IPS-20b (cell line): ENCODE results near the gene CEP43.
A peak's percentile ranks its signal among the peaks of the same experiment; 100 is the strongest.

ENCODE experiments used
- H3K27ac ChIP-seq: one replicate; pipeline ENCODE4 v1.5.1; 2013; ENCODE audit warnings: low read length
- H3K27me3 ChIP-seq: 2 replicates; pipeline ENCODE4 v1.6.1; 2013; ENCODE audit warnings: mild to moderate bottlenecking, low read length, inconsistent platforms; ENCODE audit not compliant: insufficient read depth
- H3K36me3 ChIP-seq: 2 replicates; pipeline ENCODE4 v1.6.1; 2013; ENCODE audit warnings: low read depth, mild to moderate bottlenecking, inconsistent platforms, low read length, moderate library complexity; ENCODE audit not compliant: insufficient read depth
- H3K4me1 ChIP-seq: 2 replicates; pipeline ENCODE4 v1.6.1; 2013; ENCODE audit warnings: mild to moderate bottlenecking, control low read depth, inconsistent platforms, low read length, moderate library complexity; ENCODE audit not compliant: insufficient read depth
- H3K4me3 ChIP-seq: 2 replicates; pipeline ENCODE4 v1.5.1; 2013; ENCODE audit warnings: mild to moderate bottlenecking, low read length, inconsistent platforms
- H3K9ac ChIP-seq: 2 replicates; pipeline ENCODE4 v1.6.1; 2013; ENCODE audit warnings: low read depth, mild to moderate bottlenecking, inconsistent platforms, low read length, moderate library complexity
- H3K9me3 ChIP-seq: 2 replicates; pipeline ENCODE4 v1.6.1; 2013; ENCODE audit warnings: mild to moderate bottlenecking, low read depth, low read length, inconsistent platforms; ENCODE audit not compliant: insufficient read depth

Gene CEP43

DNA sequence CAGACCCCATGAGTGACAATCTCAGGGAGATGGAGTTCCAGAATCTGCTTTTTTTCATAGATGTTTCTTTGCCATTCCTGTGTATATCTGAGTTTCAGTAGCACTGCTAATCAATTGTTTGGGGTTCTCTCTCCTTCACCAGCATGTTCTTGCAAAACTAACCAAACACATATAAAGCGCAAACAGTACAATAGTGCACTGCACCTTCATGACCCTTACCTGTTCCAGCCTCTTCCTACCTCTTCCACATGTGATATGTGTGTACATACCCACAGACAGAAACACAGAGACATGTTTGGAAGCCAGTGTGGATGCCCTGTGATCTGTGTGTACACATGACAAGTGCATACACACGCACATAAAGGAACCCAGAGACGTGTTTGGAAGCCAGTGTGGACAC lies 1.8 kb upstream of the CEP43 start:
- Histone ChIP-seq H3K9ac (no peak overlapping the region), H3K9me3 (no peaks in the 10 kb centered on the region), H3K27ac (no peak overlapping the region), H3K4me3 (peak overlapping the region; percentile 84), H3K27me3 (no peaks in the 10 kb centered on the region), H3K4me1 (peaks cover 6% of the 10 kb centered on the region), H3K36me3 (peaks cover 27% of the 10 kb centered on the region)

DNA sequence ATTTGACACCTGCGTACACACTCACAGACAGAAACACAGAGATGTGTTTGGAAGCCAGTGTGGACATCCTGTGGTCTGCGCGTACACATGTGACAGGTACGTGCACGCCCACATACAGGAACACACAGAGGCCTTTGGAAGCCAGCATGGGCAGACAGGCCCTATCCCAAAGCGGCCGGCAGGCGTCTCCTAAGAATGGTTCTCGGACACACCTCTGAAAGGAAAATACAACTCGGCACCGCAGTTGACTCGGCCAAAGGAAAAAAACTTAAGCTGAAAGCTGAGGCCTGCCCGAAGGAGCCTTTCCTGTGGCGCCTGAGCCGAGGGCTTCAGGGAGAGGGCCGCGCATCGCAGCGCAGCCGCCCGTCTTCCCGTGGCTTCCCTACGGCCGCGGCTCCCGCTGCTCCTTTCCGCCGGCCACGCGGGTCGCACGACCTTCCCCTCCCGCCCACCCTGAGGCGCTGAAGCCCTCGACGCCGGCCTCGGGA lies 1.4 kb upstream of the CEP43 start:
- Histone ChIP-seq H3K27me3 (no peaks in the 10 kb centered on the region), H3K27ac (no peak overlapping the region), H3K4me3 (peak overlapping the region; percentile 84), H3K4me1 (peaks cover 6% of the 10 kb centered on the region), H3K9me3 (no peaks in the 10 kb centered on the region), H3K9ac (no peak overlapping the region), H3K36me3 (peaks cover 32% of the 10 kb centered on the region)

DNA sequence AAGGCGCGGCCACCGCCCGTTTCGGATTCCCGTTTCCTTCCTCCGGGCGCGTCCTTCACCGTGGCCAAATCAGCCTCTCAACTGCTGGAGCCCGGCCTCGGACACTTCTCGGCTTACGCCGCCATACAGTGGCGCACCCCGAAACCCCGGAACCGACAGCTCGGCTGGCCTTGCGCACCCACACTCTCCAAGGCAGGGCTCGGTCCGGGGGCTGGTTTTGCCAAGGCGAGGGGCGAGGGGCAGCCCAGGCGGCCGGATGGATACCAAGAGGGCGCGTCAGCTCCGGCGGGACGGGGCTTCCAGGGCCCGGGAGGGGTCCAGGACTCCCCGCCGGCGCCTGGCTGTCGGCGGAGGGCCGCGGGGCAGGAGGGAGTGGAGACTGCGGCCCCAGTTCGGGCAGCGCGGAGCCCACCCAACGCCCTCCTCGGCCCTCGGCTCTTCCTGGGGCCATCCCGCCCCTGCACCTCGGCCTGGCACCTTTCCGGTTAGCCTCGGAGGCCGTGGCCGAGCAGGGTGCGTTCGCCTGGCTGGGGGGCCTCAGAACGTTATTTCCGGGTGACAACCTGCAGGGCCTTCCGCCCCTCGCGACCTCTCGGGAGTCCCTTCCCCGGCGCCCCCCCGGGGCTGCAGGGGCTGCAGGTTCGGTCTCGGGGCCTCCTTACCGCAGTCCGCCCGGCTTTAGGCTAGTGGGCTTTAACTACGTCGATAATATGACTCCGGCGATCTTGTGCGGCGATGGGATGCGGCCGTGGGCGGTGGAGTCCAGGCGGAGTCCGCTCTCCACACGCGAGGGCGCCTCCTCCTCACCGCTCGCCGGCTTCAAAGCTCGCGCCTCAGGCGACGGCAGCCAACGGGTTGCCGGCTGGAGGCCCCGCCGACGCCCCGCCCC lies 697 bp upstream of the CEP43 start:
- Histone ChIP-seq H3K27me3 (no peaks in the 10 kb centered on the region), H3K9me3 (no peaks in the 10 kb centered on the region), H3K4me3 (peak overlapping the region; percentile 84), H3K27ac (no peak overlapping the region), H3K4me1 (peaks cover 6% of the 10 kb centered on the region), H3K9ac (peak overlapping the region; percentile 80; the same call in 1 of the 2 replicates), H3K36me3 (peaks cover 39% of the 10 kb centered on the region)

DNA sequence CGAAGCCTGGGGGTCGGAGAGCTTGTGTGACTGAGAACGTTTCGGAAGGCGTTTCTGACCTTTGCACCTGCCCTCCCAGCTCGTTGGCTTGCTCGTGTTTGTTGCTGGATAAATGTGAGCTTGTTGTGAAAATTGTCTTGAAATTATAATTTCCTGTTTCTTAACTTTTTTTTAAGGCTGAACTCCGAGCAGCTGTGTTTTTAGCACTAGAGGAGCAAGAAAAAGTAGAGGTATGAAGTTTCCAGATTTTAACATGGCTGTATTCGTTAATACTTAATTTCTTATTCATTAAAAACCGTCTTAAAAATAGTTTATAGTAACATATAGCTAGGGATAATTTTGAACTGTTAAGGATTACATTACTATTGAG lies 672 bp downstream of the CEP43 start:
- H3K4me1 ChIP-seq: peaks cover 6% of the 10 kb centered on the region
- no peaks in the 10 kb centered on the region for H3K27me3 ChIP-seq
- peak overlapping the region; percentile 94 for H3K9ac ChIP-seq
- H3K27ac ChIP-seq: no peak overlapping the region
- peaks cover 52% of the 10 kb centered on the region for H3K36me3 ChIP-seq
- peak overlapping the region; percentile 97 for H3K4me3 ChIP-seq
- H3K9me3 ChIP-seq: no peaks in the 10 kb centered on the region

DNA sequence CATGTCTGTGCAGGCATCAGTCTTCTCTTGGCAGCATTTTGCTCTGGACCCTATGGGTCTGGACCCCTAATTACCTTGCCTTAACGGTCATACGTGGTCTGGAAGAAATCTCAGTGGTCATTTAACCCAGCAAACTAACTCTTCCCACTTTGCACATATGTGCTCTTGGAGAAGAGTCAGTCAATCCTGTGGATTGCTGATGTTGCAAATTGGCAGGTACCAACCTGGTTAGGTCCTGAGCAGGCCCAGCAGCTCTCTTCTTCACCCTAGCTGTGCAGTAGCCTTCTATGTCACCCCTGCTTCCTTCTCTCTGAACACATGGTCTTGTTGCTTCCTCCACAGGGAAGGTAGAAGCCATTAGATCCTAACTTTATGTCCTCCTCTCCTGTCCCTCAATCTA lies 1.6 kb downstream of the CEP43 start:
- Histone ChIP-seq H3K9me3 (no peaks in the 10 kb centered on the region), H3K4me1 (peaks cover 6% of the 10 kb centered on the region), H3K27me3 (no peaks in the 10 kb centered on the region), H3K9ac (peak overlapping the region; percentile 94; the same call in 1 of the 2 replicates), H3K36me3 (peaks cover 56% of the 10 kb centered on the region), H3K27ac (no peak overlapping the region), H3K4me3 (peak overlapping the region; percentile 97)

DNA sequence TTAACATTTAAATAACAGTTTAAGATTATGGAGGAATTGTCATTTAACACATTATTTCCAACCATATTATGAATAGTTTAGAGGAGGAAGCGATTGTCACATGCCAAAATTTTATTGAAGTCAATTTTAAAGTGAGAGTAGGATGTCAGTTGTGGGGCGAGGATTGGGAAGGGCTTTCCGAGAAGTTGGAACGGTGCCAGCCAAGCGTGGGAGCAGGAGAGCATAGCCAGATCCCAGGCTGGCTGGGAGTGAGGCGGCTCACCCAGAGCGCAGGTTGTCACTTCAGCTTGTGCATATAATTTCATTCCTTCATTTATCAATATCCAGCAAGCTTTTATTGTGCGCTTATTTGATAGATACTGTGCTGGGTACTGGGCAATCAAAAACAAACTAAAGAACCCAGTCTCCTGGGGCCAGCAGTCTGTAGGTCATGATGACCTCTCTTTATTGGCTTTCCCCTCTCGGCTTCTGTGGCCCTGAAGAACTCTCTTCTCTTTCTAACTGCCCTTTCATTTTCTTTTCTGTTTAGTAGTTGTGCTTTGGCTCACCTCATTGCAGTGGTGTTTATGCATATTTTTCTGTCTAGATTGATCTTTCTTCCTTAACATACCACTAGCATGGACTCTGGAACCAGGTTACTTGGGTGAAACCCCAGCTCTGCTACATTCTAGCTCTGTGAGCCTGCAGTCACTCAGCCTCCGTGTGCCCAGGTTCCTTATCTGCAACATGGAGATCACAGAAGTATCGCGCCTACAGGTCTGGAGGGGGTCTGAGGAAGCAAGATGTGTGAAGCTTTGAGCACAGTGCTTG lies 6.4 kb downstream of the CEP43 start:
- Histone ChIP-seq H3K4me3 (no peak overlapping the region), H3K27me3 (no peaks in the 10 kb centered on the region), H3K36me3 (peaks cover 87% of the 10 kb centered on the region), H3K9me3 (no peaks in the 10 kb centered on the region), H3K4me1 (peaks cover 3% of the 10 kb centered on the region), H3K27ac (no peak overlapping the region), H3K9ac (no peak overlapping the region)

DNA sequence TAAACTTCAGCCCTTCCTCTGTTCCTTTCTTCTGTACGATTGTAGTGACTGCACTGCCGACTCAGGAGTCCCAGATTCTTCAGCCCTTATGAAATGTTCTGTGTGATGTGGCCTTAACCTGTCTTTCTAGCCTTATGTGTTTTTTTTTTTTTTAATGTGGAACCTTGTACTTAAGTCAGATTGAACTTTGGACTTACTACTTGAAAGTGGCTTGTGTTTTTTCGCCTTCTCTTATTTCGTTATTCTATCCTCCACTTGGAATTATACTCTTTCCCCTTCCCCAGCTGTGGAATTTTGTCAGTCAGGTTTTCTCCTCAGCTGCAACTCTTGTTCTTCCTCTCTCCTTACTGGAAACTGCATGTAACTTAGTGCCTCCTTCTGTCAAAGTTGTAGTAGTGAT lies 8.8 kb downstream of the CEP43 start:
- H3K4me3 ChIP-seq: no peak overlapping the region
- H3K27ac ChIP-seq: no peak overlapping the region
- H3K9me3 ChIP-seq: no peaks in the 10 kb centered on the region
- no peaks in the 10 kb centered on the region for H3K27me3 ChIP-seq
- peaks cover 88% of the 10 kb centered on the region for H3K36me3 ChIP-seq
- H3K4me1 ChIP-seq: no peaks in the 10 kb centered on the region
- H3K9ac ChIP-seq: no peak overlapping the region

DNA sequence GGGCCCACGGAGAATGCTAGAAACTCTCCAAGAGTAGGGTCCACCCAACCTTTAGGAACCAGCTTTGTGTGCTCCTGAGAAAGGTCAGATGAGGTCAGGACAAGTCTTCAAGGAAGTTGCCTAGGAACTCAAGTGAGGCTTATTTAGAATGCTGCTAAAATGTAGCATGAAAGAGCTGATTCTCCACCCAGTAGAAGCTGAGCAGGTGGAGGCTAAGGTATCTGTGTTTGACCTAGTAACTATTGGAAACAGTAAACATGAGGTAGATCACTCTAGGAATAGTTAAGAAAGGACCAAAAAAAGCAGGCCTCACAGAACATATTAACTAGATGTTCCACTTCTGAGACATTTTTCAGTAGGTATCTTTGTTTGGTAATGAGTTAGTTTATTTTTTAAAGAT lies 13.9 kb downstream of the CEP43 start:
- H3K36me3 ChIP-seq: peaks cover 80% of the 10 kb centered on the region
- H3K9me3 ChIP-seq: no peaks in the 10 kb centered on the region
- H3K9ac ChIP-seq: no peak overlapping the region
- H3K27ac ChIP-seq: no peak overlapping the region
- no peak overlapping the region for H3K4me3 ChIP-seq
- H3K4me1 ChIP-seq: no peaks in the 10 kb centered on the region
- no peaks in the 10 kb centered on the region for H3K27me3 ChIP-seq

DNA sequence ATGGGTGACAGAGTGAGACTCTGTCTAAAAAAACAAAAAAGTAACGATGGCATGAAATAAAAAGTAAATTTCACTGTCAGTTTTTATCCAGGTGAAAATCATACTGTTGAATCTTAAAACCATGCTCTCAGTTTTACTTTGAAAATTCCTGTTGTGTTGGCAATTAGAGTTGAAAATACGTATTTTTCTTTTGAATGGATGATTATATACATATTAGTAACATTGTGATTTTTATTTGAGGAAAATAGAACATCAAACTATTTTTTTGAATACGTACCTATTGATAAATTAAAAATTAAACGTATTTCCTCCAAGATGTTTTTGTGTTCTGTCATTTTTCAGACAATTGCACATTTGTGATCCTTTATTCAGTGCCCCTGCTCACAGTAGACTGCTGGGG lies 14.7 kb downstream of the CEP43 start:
- Histone ChIP-seq H3K36me3 (peaks cover 81% of the 10 kb centered on the region), H3K9me3 (no peaks in the 10 kb centered on the region), H3K4me1 (no peaks in the 10 kb centered on the region), H3K27me3 (no peaks in the 10 kb centered on the region), H3K4me3 (no peak overlapping the region), H3K27ac (no peak overlapping the region), H3K9ac (no peak overlapping the region)

DNA sequence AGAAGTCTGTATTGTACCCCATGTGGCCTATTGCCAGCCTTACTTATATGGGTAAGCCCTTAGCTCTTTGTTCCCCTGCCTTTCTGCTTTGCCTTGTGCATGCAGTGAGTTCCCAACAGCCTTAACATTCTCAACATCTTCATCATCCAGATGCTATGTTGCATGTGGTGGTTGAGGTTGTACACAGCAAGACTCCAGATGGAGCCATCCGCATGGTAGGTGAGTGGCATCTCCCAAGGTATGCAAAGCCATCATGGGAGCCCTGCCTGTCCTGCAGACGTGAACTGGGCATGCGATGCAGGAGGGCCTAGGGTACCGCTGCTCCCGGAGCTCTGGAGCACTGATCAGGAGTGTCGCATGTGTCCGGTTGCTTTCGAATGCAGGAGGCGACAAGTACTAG lies 16.1 kb downstream of the CEP43 start:
- no peak overlapping the region for H3K9ac ChIP-seq
- no peak overlapping the region for H3K27ac ChIP-seq
- H3K36me3 ChIP-seq: peaks cover 85% of the 10 kb centered on the region
- no peaks in the 10 kb centered on the region for H3K9me3 ChIP-seq
- H3K27me3 ChIP-seq: no peaks in the 10 kb centered on the region
- H3K4me3 ChIP-seq: no peak overlapping the region
- H3K4me1 ChIP-seq: no peaks in the 10 kb centered on the region

DNA sequence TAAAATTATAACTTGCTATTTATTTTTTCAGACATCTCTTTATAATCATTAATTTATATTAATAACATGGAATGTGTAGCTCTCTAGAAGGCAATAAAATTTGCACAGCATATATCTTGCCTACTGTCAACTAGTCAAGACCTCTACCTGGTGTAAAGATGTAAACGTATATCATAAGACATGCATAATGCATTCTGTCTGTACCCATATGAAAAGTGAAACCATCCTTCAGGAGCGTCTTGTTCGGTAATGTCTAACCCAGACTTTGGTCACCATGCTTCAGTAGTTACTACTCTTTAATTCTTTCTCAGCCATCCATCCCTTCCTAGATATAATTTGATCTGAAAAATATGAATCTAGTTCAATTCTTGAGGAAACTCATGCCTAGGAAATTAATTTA lies 21.0 kb downstream of the CEP43 start:
- no peak overlapping the region for H3K27ac ChIP-seq
- no peak overlapping the region for H3K4me3 ChIP-seq
- H3K36me3 ChIP-seq: peaks cover 83% of the 10 kb centered on the region
- H3K9me3 ChIP-seq: no peaks in the 10 kb centered on the region
- H3K27me3 ChIP-seq: no peaks in the 10 kb centered on the region
- no peaks in the 10 kb centered on the region for H3K4me1 ChIP-seq
- H3K9ac ChIP-seq: no peak overlapping the region

DNA sequence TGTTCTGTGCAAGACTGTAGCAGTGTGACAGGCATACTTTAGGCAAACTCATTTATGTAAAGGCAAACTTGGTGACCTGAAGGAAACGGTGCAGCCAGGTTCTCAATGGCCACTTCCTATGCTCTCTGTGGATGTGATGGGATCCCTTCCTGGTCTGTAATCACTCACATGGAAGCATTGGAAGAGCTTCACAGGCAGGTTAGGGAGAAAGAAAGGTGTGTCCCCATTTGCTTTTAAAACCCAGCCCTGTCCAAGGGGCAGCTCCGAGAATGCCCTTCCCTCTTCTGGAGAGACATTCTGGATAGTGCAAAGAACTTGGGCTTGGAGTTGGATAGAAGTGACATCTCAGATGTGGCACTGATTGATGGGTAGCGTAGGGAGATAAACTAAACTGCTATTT lies 28.1 kb downstream of the CEP43 start:
- H3K36me3 ChIP-seq: peaks cover 97% of the 10 kb centered on the region
- H3K4me3 ChIP-seq: no peak overlapping the region
- no peaks in the 10 kb centered on the region for H3K4me1 ChIP-seq
- H3K9me3 ChIP-seq: no peaks in the 10 kb centered on the region
- no peak overlapping the region for H3K27ac ChIP-seq
- H3K27me3 ChIP-seq: no peaks in the 10 kb centered on the region
- H3K9ac ChIP-seq: no peak overlapping the region
